Right ventricle myocardium superior (tissue), 1 donor: Measurements from ENCODE around the gene USH1G. TPM values are rescaled to one million over a fixed set of nuclear protein-coding genes. Genes with fewer than 3 reads are reported as not detected.
"Not testable (repeated sequence)": the region's sequence is repeated elsewhere in the genome, so short reads cannot be mapped to it uniquely, and the experiment has no call there.

Experiments used
- ATAC-seq: fragments of 200-7000 bp; cut with Tn5 transposase; one replicate; pipeline ENCODE4 v1.9.1; 2020; ENCODE audit warnings: mild to moderate bottlenecking; ENCODE audit not compliant: poor library complexity
- DNase-seq: peaks from one replicate; pipeline ENCODE4 v3.0.0-alpha.2; 2020
- intact Hi-C: fragments of 100-400 bp; cut with DNase I; formaldehyde crosslinking; loops from one replicate; pipeline ENCODE4 v1.11.2; 2022
- long read RNA-seq: library from polyadenylated mRNA; unstranded; transcript quantifications from one replicate; pipeline ENCODE4 v2.0.0, GENCODE V29; 2021
- total RNA-seq: library from RNA; stranded (reverse); fragmentation: NEBNext Ultra II Directional; extraction: Animal tissue kit (Norgen Biotek cat#: 25700); gene quantifications from one replicate; pipeline ENCODE4 v1.2.1, GENCODE V29; 2021
- donor health status: DM: no; HTN: yes; CAD: no; lungs with severe emphysema.

USH1G gene
- not detected for total RNA-seq
- long read RNA-seq, partial matches to known transcripts = 1 of 1 reads
- long read RNA-seq, other reads (novel, unspliced or antisense) = 0 of 1 reads

GRCh38 chr17:74922694-74923537, at the start of gene USH1G:
USH1G (minus strand) TSS chr17:74923255; CDS start chr17:74923073, 182 bp downstream.
- DNase-seq (no peak), ATAC-seq (peak; percentile 7)
- intact Hi-C loops = no loop called here

GRCh38 chr17:74972107-74972972, 49.3 kb upstream of the USH1G start, which contains the start of gene HID1:
HID1 (minus strand) TSS chr17:74972759; CDS start chr17:74972656, 103 bp downstream.
- peak; percentile 86 for ATAC-seq
- DNase-seq = peak; percentile 79
- intact Hi-C loops = no loop called here

GRCh38 chr17:74971842-74972106, 48.7 kb upstream of the USH1G start:
- ATAC-seq (peak; percentile 9), DNase-seq (no peak)
- intact Hi-C loops = no loop called here

GRCh38 chr17:74971069-74971841, 48.2 kb upstream of the USH1G start:
- DNase-seq (no peak), ATAC-seq (no peak)
- intact Hi-C loops = no loop called here

- intact Hi-C loops = no loop called here
- DNase-seq (no peak), ATAC-seq (peak; percentile 24)
These were observed 47.3 kb upstream of the USH1G start for GRCh38 chr17:74970395-74970794.

GRCh38 chr17:74969501-74969900, 46.4 kb upstream of the USH1G start:
- DNase-seq, intact Hi-C loops, ATAC-seq: not testable (repeated sequence)

GRCh38 chr17:74968361-74968780, 45.3 kb upstream of the USH1G start:
- intact Hi-C loops = no loop called here
- DNase-seq = no peak

GRCh38 chr17:74964988-74965622, 42.0 kb upstream of the USH1G start:
- no peak for ATAC-seq
- intact Hi-C loops = loop anchor here (5.0 kb wide), 1 partner anchor 47 kb away; the partner anchor contains the start of gene MRPL58
- DNase-seq = no peak

More at GRCh38 chr17:74968361-74968780, 45.3 kb upstream of the USH1G start:
- ATAC-seq = no peak

- ATAC-seq (no peak), DNase-seq (no peak)
- intact Hi-C loops = loop anchor here (5.0 kb wide), 1 partner anchor 48 kb away; the partner anchor contains the start of gene MRPL58
These were observed 41.2 kb upstream of the USH1G start for GRCh38 chr17:74964246-74964761.

GRCh38 chr17:74963656-74964055, 40.6 kb upstream of the USH1G start:
- no peak for ATAC-seq
- DNase-seq = no peak
- intact Hi-C loops = loop anchor here (5.0 kb wide), 1 partner anchor 49 kb away; the partner anchor contains the start of gene MRPL58

GRCh38 chr17:74962622-74963394, 39.8 kb upstream of the USH1G start:
- DNase-seq (no peak), ATAC-seq (no peak)
- intact Hi-C loops = loop anchor here (5.0 kb wide), 1 partner anchor 49 kb away; the partner anchor contains the start of gene MRPL58

GRCh38 chr17:74961657-74962350, 38.7 kb upstream of the USH1G start:
- peak; percentile 87 for DNase-seq
- intact Hi-C loops = loop anchor here (2.0 to 5.0 kb wide), 2 partner anchors 50 to 239 kb away; partner anchors contain the start of gene MRPL58
- ATAC-seq = peak; percentile 94

- DNase-seq (no peak), ATAC-seq (peak; percentile 30)
- intact Hi-C loops = loop anchor here (2.0 to 5.0 kb wide), 2 partner anchors 52 to 240 kb away; partner anchors contain the start of gene MRPL58
These were observed 37.7 kb upstream of the USH1G start for GRCh38 chr17:74960570-74961342.

- no peak for ATAC-seq
- no peak for DNase-seq
- intact Hi-C loops = loop anchor here (2.0 to 5.0 kb wide), 2 partner anchors 52 to 241 kb away; partner anchors contain the start of gene MRPL58
These were observed 36.9 kb upstream of the USH1G start for GRCh38 chr17:74959826-74960515.
